ENCODE data around the gene KBTBD6.

Gene KBTBD6

DNA sequence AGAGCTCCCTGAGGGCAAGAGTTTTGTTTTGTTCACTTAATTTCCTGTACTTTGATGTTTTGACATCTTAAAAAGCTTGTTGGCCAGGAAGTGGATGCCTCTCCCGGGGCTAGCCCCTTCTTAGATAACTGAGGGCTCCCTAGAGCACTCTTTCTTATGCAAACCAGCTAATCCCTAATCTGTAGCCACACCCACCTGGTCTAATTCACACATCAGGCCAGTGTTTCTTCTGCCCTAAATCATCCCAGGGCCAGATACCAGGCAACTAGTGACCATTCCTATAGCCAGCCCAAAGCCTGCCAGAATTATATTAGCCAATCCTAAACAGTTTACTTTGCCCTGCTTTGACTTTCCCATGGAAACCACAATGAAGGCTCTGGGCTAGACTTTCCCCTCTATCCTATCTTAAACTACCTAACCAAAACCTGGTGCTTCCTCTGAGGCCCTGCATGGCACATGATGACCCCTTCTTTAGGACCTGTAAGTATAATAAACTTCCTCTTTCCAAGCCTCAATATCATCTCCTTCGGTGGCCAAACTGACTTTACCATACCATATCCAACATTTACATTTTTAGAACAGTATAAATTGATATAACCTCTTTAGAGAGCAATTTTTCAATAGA is 46.5 kb downstream of the KBTBD6 start:
- no peaks in the 10 kb centered on the region for H3K4me1 ChIP-seq (ENCODE audit: low read length)
- no peak overlapping the region for H3K27ac ChIP-seq (ENCODE audit: low read length)
- no peaks in the 10 kb centered on the region for H3K36me3 ChIP-seq (replicated peaks; ENCODE audit: low read depth, low read length)

GRCh38 chr13:41079725-41080124 is 52.9 kb downstream of the KBTBD6 start:
- TF ChIP-seq EZH2phosphoT487 (IDR thresholded peaks at IDR 0.05; ENCODE audit: low read depth), result no peak
- TF ChIP-seq, protein P1, sequence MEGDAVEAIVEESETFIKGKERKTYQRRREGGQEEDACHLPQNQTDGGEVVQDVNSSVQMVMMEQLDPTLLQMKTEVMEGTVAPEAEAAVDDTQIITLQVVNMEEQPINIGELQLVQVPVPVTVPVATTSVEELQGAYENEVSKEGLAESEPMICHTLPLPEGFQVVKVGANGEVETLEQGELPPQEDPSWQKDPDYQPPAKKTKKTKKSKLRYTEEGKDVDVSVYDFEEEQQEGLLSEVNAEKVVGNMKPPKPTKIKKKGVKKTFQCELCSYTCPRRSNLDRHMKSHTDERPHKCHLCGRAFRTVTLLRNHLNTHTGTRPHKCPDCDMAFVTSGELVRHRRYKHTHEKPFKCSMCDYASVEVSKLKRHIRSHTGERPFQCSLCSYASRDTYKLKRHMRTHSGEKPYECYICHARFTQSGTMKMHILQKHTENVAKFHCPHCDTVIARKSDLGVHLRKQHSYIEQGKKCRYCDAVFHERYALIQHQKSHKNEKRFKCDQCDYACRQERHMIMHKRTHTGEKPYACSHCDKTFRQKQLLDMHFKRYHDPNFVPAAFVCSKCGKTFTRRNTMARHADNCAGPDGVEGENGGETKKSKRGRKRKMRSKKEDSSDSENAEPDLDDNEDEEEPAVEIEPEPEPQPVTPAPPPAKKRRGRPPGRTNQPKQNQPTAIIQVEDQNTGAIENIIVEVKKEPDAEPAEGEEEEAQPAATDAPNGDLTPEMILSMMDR (IDR thresholded peaks at IDR 0.05; ENCODE audit: low read depth, low read length), result no peak
- H3K36me3 ChIP-seq (replicated peaks; ENCODE audit: low read depth, low read length), result peaks cover 31% of the 10 kb centered on the region
- H3K27ac ChIP-seq (ENCODE audit: low read length), result no peak overlapping the region
- H3K9me3 ChIP-seq (ENCODE audit: insufficient read depth, low read length), result no peaks in the 10 kb centered on the region
- no peak overlapping the region for H2AFZ ChIP-seq (ENCODE audit: low read depth, low read length)
- H3K9ac ChIP-seq (ENCODE audit: low read length), result no peak overlapping the region
- no peaks in the 10 kb centered on the region for H3K79me2 ChIP-seq (ENCODE audit: low read length)
- H3K27me3 ChIP-seq (ENCODE audit: low read depth, low read length), result no peaks in the 10 kb centered on the region
- H4K20me1 ChIP-seq (ENCODE audit: insufficient read depth, low read length), result no peaks in the 10 kb centered on the region
- H3K4me2 ChIP-seq (ENCODE audit: low read length), result no peak overlapping the region
- H3K4me1 ChIP-seq (ENCODE audit: low read length), result no peaks in the 10 kb centered on the region
- H3K4me3 ChIP-seq (ENCODE audit: low read length), result no peak overlapping the region

More for the DNA sequence above, 46.5 kb downstream of the KBTBD6 start:
- no peaks in the 10 kb centered on the region for H3K27me3 ChIP-seq (ENCODE audit: low read depth, low read length)
- no peak for TF ChIP-seq EZH2phosphoT487 (IDR thresholded peaks at IDR 0.05; ENCODE audit: low read depth)
- TF ChIP-seq, protein P1 (IDR thresholded peaks at IDR 0.05; ENCODE audit: low read depth, low read length), result no peak
- H3K4me3 ChIP-seq (ENCODE audit: low read length), result no peak overlapping the region
- H3K9me3 ChIP-seq (ENCODE audit: insufficient read depth, low read length), result no peaks in the 10 kb centered on the region
- H2AFZ ChIP-seq (ENCODE audit: low read depth, low read length), result no peak overlapping the region
- no peaks in the 10 kb centered on the region for H4K20me1 ChIP-seq (ENCODE audit: insufficient read depth, low read length)
- no peak overlapping the region for H3K9ac ChIP-seq (ENCODE audit: low read length)
- no peaks in the 10 kb centered on the region for H3K79me2 ChIP-seq (ENCODE audit: low read length)
- no peak overlapping the region for H3K4me2 ChIP-seq (ENCODE audit: low read length)

All from OCI-LY3 (cell line).